Loucy (cell line): Measurements from ENCODE around the gene MED10.

Experiments used
- H2AFZ ChIP-seq: fragments of 200-600 bp; sonication (generic); 2 replicates; pipeline ENCODE4 v1.6.0; 2016; ENCODE audit warnings: antibody characterized with exemption, mild to moderate bottlenecking, low read length, moderate library complexity
- H3F3A ChIP-seq: fragments of 200-600 bp; 2 replicates; pipeline ENCODE4 v1.6.0; 2016; ENCODE audit warnings: antibody characterized with exemption, low read depth, mild to moderate bottlenecking
- H3K27me3 ChIP-seq: fragments of 200-600 bp; sonication (generic); 2 replicates; pipeline ENCODE4 v1.6.1; 2014; ENCODE audit warnings: low read length, mild to moderate bottlenecking; ENCODE audit not compliant: insufficient read depth, poor library complexity, severe bottlenecking
- H3K36me3 ChIP-seq: fragments of 200-600 bp; sonication (generic); 2 replicates; pipeline ENCODE4 v1.6.1; 2016; ENCODE audit warnings: low read length; ENCODE audit not compliant: insufficient read depth
- H3K4me1 ChIP-seq: fragments of 200-600 bp; sonication (generic); 2 replicates; pipeline ENCODE4 v1.5.1; 2014; ENCODE audit warnings: low read length, mild to moderate bottlenecking; ENCODE audit not compliant: insufficient read depth, poor library complexity, severe bottlenecking
- H3K4me2 ChIP-seq: fragments of 200-600 bp; sonication (generic); 2 replicates; pipeline ENCODE4 v1.6.0; 2014; ENCODE audit warnings: antibody characterized with exemption, low read length, low read depth, mild to moderate bottlenecking; ENCODE audit not compliant: poor library complexity, severe bottlenecking
- H3K4me3 ChIP-seq: fragments of 200-600 bp; sonication (generic); 2 replicates; pipeline ENCODE4 v1.5.1; 2014; ENCODE audit warnings: low read length, mild to moderate bottlenecking, mixed read lengths; ENCODE audit not compliant: poor library complexity, severe bottlenecking
- H3K79me2 ChIP-seq: fragments of 200-600 bp; sonication (generic); 2 replicates; pipeline ENCODE4 v1.6.1; 2014; ENCODE audit warnings: low read length; ENCODE audit not compliant: insufficient read depth
- H3K9ac ChIP-seq: fragments of 200-600 bp; sonication (generic); 2 replicates; pipeline ENCODE4 v1.6.0; 2014; ENCODE audit warnings: mild to moderate bottlenecking, low read depth, low read length, moderate library complexity; ENCODE audit not compliant: poor library complexity, severe bottlenecking
- H3K9me2 ChIP-seq: fragments of 200-600 bp; sonication (generic); replicated peaks from 2 replicates; pipeline ENCODE4 v1.6.1; 2016; ENCODE audit warnings: low read depth, low read length, mixed read lengths
- H3K9me3 ChIP-seq: fragments of 200-600 bp; sonication (generic); 2 replicates; pipeline ENCODE4 v1.6.1; 2014; ENCODE audit warnings: mild to moderate bottlenecking, antibody characterized with exemption, low read length, low read depth; ENCODE audit not compliant: insufficient read depth
- H4K20me1 ChIP-seq: fragments of 200-600 bp; sonication (generic); 2 replicates; pipeline ENCODE4 v1.6.0; 2014; ENCODE audit warnings: antibody characterized with exemption, low read length, mild to moderate bottlenecking; ENCODE audit not compliant: insufficient read depth, poor library complexity, severe bottlenecking
- EZH2phosphoT487 ChIP-seq: fragments of 200-600 bp; IDR thresholded peaks from 2 replicates; pipeline ENCODE4 v1.6.1; 2018; ENCODE audit warnings: antibody characterized with exemption, mild to moderate bottlenecking, moderate library complexity, borderline replicate concordance
- TF ChIP-seq, protein P1 (sequence below): fragments of 200-600 bp; sonication (generic); conservative IDR thresholded peaks from 2 replicates; pipeline ENCODE4 v1.5.1; 2014; ENCODE audit warnings: mild to moderate bottlenecking, antibody characterized with exemption, low read length

MED10 gene

DNA sequence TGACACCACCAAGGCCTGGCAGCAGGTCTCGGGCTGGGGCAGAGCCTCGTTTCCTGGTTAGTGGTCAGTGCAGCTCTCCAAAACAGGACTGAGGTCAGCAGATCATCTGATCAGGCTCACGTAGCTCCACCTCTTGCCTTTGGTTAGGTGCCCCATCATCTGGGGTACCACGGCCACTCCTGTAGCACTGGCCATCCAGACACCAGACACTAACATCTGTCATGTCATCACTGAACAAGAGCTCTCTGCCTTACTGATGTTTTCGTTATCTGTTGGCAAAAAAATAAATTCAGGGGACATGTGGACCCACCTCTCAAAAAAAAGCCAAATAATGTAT lies 29.9 kb upstream of the MED10 start:
- H3F3A ChIP-seq = no peaks in the 10 kb centered on the region
- H4K20me1 ChIP-seq = no peaks in the 10 kb centered on the region
- no peak overlapping the region for H3K4me3 ChIP-seq
- H3K9ac ChIP-seq = no peak overlapping the region
- no peaks in the 10 kb centered on the region for H3K4me1 ChIP-seq
- no peak overlapping the region for H3K4me2 ChIP-seq
- no peaks in the 10 kb centered on the region for H3K36me3 ChIP-seq
- no peaks in the 10 kb centered on the region for H3K9me2 ChIP-seq
- H2AFZ ChIP-seq = no peak overlapping the region
- H3K79me2 ChIP-seq = no peaks in the 10 kb centered on the region
- H3K27me3 ChIP-seq = no peaks in the 10 kb centered on the region
- TF ChIP-seq EZH2phosphoT487 = no peak
- TF ChIP-seq, protein P1, sequence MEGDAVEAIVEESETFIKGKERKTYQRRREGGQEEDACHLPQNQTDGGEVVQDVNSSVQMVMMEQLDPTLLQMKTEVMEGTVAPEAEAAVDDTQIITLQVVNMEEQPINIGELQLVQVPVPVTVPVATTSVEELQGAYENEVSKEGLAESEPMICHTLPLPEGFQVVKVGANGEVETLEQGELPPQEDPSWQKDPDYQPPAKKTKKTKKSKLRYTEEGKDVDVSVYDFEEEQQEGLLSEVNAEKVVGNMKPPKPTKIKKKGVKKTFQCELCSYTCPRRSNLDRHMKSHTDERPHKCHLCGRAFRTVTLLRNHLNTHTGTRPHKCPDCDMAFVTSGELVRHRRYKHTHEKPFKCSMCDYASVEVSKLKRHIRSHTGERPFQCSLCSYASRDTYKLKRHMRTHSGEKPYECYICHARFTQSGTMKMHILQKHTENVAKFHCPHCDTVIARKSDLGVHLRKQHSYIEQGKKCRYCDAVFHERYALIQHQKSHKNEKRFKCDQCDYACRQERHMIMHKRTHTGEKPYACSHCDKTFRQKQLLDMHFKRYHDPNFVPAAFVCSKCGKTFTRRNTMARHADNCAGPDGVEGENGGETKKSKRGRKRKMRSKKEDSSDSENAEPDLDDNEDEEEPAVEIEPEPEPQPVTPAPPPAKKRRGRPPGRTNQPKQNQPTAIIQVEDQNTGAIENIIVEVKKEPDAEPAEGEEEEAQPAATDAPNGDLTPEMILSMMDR = no peak
- H3K9me3 ChIP-seq = peaks cover 9% of the 10 kb centered on the region; the same call in 1 of the 2 replicates

DNA sequence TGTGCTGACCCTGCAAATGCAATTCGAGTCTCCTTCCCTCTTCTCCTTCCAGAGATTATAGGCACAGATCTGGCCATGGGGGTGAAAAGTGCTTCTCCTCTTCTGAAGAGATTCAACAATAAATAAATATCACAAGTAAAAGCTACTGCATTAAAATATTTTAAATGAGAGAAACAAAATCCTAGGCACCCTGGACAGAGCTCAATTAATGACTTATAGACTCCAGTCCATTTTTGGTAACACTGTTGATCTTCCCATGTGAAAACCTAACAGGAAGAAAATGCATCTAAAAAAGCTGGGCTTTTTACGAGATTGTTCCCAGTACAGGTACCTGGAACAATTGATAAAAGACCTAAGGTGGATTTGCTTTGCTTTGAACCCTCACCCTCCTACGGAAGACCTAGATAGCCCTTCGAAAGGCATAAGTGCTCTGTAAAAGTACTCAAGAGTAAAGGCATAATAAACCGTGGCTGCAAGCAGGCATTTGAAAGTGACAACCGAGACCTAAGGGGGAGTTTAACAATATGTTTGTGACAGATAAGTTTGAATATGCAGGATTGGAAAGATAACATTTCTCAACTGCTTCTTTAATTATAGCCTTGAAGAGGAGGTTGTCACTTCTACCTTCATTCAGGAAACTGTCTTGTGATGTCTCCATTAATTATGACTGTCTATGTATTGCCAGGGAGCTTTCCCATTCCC lies 29.4 kb upstream of the MED10 start:
- Histone ChIP-seq H3K4me2 (no peak overlapping the region), H3K27me3 (no peaks in the 10 kb centered on the region), H3F3A (no peaks in the 10 kb centered on the region), H3K79me2 (no peaks in the 10 kb centered on the region), H3K4me1 (no peaks in the 10 kb centered on the region), H3K36me3 (no peaks in the 10 kb centered on the region), H3K9me2 (no peaks in the 10 kb centered on the region), H2AFZ (no peak overlapping the region), H3K4me3 (no peak overlapping the region), H4K20me1 (no peaks in the 10 kb centered on the region), H3K9me3 (peaks cover 9% of the 10 kb centered on the region; the same call in 1 of the 2 replicates), H3K9ac (no peak overlapping the region)
- TF ChIP-seq, protein P1 = no peak
- TF ChIP-seq EZH2phosphoT487 = no peak

GRCh38 chr5:6405591-6405990 lies 27.2 kb upstream of the MED10 start:
- no peaks in the 10 kb centered on the region for H3F3A ChIP-seq
- H3K4me3 ChIP-seq = no peak overlapping the region
- H4K20me1 ChIP-seq = no peaks in the 10 kb centered on the region
- H3K4me2 ChIP-seq = no peak overlapping the region
- no peaks in the 10 kb centered on the region for H3K27me3 ChIP-seq
- H3K9me3 ChIP-seq = 0 out of 2 replicates have a peak, but pooled peaks cover 6% of the 10 kb centered on the region
- no peaks in the 10 kb centered on the region for H3K36me3 ChIP-seq
- H3K4me1 ChIP-seq = no peaks in the 10 kb centered on the region
- TF ChIP-seq, protein P1 = no peak
- TF ChIP-seq EZH2phosphoT487 = no peak
- H3K79me2 ChIP-seq = no peaks in the 10 kb centered on the region
- no peaks in the 10 kb centered on the region for H3K9me2 ChIP-seq
- H2AFZ ChIP-seq = no peak overlapping the region
- no peak overlapping the region for H3K9ac ChIP-seq
